NCI-H524 treated with DMSO at 0.1 percent for 48 hours (cell line): ENCODE data around the gene FOXP4.
A peak's percentile ranks its signal among the peaks of the same experiment; 100 is the strongest.

ENCODE experiments used
- DNase-seq: peaks from one replicate; lab custom pipeline; 2025; lab: John Stamatoyannopoulos, UW

Gene FOXP4

GRCh38 chr6:41563060-41563776 is 17.0 kb downstream of the FOXP4 start:
- DNase-seq = no peak

GRCh38 chr6:41564448-41565142 is 18.4 kb downstream of the FOXP4 start:
- DNase-seq = no peak

GRCh38 chr6:41565701-41566100 is 19.5 kb downstream of the FOXP4 start:
- no peak for DNase-seq

- DNase-seq = no peak
Measured at GRCh38 chr6:41566961-41567360, 20.8 kb downstream of the FOXP4 start.

- no peak for DNase-seq
Measured at GRCh38 chr6:41567684-41568083, 21.5 kb downstream of the FOXP4 start.

DNA sequence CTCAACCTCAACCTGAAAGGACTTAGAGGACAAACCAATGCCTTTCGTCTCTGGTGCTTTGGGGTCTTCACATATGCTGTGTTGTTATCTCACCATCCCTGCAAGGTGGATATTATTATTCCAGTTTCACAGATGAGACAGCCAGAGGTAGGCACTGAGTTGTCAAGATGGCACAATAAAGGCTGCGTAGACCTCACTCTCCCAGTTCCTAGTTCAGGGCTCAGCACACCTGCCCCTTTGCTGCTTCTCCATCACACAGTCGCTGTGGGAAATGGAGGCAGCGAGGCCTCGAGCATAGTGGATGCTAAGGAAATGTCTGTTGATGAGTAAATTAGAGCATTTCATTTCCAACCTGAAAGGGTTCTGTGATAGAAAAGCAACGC is 22.0 kb downstream of the FOXP4 start:
- DNase-seq = no peak

DNA sequence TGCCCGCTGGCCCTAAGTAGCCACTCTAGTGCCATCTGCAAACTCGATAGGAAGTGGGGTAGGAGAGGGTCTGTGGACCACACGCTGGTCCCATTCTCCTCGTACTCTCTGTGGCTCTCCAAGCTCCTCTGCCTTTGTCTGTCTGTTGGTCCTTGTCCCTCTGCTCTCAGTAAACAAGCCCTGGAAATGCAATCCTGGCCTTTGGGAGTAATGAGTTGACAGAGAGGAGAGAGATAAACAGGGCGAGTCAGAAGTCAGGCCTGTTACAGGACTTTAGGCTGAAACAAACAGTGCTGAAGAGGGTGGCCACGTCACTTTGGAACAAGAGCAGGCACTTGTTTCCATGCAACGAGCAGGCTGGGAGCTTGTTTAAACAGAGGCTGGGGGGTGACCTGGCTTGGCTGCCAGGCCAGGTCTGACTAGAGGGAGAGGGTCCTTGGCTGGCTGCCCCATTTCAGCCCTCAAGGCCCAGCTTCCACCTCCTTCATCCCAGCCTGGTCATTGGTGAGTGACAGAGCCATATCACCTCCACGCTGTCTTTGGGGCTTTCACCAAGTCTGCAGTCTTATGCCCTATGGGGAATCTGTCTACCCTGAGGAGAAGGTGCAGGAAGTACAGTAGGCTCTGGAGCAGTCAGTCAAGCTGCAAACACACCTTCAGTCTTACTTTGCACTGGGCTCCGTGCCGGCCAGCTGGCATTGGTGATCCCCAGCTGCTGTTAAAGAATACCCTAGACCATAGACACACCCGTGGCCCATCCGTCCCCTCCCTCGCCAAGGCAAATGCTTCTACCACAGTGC is 22.6 kb downstream of the FOXP4 start:
- DNase-seq = no peak

DNA sequence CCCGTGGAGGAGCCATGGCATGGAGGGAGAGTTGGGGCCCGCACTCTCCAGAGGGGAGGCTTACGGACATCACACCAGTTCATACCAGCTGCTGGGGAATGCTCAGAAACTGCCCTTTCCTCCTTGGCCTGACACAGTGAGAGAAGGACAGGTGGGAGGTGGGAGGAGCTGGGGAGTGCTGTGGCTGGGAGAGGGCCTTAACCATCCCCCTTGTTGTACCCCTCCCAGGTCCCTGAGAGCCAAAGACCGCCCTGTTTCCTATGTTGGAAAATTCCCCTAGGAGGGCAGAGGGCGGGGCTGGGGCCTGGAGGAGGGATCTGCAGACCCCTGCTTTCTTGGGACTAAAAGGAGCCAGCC is 24.1 kb downstream of the FOXP4 start:
- DNase-seq = no peak

- no peak for DNase-seq
Measured at GRCh38 chr6:41571021-41571780, 25.0 kb downstream of the FOXP4 start.

DNA sequence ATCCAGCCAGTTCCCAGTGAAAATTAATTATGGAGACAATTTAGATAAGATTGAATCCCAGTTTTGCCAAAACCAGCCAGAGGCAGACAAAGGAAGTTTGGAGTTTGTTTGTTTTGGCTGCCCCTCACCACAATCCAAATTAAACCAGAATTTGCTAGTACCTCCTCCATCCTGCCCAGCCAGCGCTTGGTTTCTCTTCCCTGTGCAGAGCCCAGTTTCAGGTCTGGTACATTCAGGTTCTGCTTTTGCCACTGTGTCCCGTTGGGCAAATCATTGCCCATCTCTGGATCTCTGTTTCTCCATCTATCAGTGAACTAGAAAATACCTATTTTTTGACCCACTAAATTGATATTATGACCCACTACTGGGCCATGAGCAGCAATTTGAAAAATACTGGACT is 26.4 kb downstream of the FOXP4 start:
- DNase-seq = no peak

- no peak for DNase-seq
Measured at GRCh38 chr6:41573276-41573675, 27.1 kb downstream of the FOXP4 start.

DNA sequence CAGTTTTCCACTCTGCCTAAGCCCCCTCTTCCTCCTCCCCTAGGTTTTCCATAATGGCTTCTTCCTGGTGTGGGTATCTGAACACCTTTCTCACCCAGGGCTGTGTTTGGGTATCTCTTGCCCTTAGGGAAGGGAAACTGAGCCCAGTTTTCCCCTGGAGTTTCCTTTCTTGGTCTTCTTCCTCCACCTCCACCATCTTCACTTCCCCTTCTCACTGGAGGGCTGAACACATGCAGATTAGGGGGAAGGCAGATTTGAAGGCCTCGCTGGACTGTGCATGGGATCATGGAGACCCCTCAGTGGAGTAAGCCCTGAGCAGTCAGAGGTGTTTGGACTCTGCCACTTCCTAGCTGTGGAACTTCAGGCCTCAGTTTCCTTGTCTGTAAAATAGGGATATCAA is 27.8 kb downstream of the FOXP4 start:
- DNase-seq = no peak

- no peak for DNase-seq
Measured at GRCh38 chr6:41575598-41575997, 29.4 kb downstream of the FOXP4 start.

GRCh38 chr6:41576667-41577066 is 30.5 kb downstream of the FOXP4 start:
- DNase-seq = no peak

- DNase-seq = no peak
Measured at GRCh38 chr6:41577356-41578216, 31.4 kb downstream of the FOXP4 start.

- peak; percentile 72 for DNase-seq
Measured at GRCh38 chr6:41578217-41579087, 32.3 kb downstream of the FOXP4 start.

GRCh38 chr6:41579088-41579610 is 33.0 kb downstream of the FOXP4 start:
- DNase-seq = no peak

- no peak for DNase-seq
Measured at GRCh38 chr6:41580690-41581089, 34.5 kb downstream of the FOXP4 start.

GRCh38 chr6:41581381-41581991 is 35.3 kb downstream of the FOXP4 start:
- DNase-seq = peak; percentile 71

GRCh38 chr6:41582540-41582939 is 36.4 kb downstream of the FOXP4 start:
- DNase-seq = no peak
